HG03108 (cell line): ENCODE measurements around the gene TBCD.
"Not testable (repeated sequence)": the region's sequence is repeated elsewhere in the genome, so short reads cannot be mapped to it uniquely, and the experiment has no call there.

Experiments used
- ATAC-seq: cut with Tn5 transposase; IDR thresholded peaks from one replicate; pipeline ENCODE4 v1.9.1; 2021; ENCODE audit warnings: moderate library complexity; ENCODE audit not compliant: unreplicated experiment

Gene TBCD

DNA sequence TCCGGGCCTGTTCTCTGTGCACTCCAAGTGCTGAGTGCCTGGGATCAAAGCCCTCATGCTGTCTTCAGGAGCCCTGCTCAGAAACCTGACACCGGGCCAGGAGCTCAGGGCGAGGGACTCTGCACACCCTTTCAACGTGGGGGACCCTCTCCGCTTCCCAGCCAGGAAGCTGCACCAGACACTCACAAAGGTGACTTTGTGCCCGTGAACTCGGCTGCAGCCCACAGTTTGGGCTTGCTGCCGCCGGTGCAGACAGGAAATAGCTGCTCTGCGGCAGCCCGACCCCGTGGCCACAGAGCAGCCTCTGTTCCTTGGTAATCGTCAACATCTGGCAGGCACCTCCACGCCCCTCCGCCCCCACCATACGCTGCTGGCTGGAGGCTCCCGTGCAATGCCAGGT lies 234.1 kb downstream of the TBCD start:
- no peak for ATAC-seq

DNA sequence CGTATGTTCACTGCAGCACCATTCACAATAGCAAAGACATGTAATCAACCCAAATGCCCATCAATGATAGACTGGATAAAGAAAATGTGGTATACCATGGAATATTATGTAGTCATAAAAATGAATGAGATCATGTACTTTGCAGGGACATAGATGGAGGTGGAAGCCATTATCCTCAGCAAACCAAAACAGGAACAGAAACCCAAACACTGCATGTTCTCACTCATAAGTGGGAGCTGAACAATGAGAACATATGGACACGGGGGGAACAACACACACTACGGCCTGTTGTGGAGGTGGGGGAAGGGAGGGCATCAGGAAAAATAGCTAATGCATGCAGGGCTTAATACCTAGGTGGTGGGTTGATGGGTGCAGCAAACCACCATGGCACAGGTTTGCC lies 237.2 kb downstream of the TBCD start:
- ATAC-seq, result not testable (repeated sequence)

DNA sequence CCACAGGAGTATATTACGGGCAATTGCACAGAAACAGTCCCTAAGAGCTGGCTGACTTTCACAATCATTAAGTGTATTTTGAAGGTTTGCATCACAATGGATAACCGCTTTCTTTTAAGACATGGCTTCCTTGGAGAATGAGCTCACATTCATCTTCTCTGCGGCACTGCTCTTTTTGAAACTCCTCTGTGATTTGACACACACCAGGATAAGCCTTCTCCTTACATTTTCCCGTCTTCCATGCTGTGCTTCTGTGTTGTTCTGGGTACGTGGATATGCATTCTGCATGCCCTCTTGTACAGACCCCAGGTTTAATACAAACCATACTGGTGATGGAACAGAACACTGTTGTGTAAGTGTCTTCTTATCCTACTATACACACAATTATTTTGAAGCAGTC lies 238.0 kb downstream of the TBCD start:
- ATAC-seq, result no peak

DNA sequence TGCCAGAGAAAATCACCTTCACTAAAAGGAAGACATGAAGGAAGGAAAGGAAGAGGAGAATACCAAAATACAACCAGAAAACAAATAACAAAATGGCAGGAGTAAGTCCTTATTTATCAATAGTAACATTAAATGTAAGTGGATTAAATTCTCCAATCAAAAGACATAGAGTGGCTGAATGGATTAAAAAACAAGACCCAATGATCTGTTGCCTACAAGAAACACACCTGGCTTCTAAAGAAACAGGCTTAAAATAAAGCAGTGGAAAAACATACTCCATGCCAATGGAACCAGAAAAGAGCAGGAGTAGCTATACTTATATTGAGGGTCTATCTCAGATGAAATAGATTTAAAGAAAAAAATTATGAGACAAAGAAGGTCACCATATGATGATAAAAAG lies 241.1 kb downstream of the TBCD start:
- ATAC-seq, result no peak
